Panc1 (cell line): Measurements from ENCODE around the gene JPH2. TPM values are rescaled to one million over a fixed set of nuclear protein-coding genes. Genes with fewer than 3 reads are reported as not detected.

Experiments
- ATAC-seq: fragments of 200-7000 bp; cut with Tn5 transposase; 2 replicates; pipeline ENCODE4 v1.9.1; 2020; ENCODE audit warnings: mild to moderate bottlenecking, moderate library complexity
- BruUV-seq: library from RNA; stranded (reverse); fragments of 400-500 nt; replicated peaks from 2 replicates; lab custom pipeline; 2021; lab: Mats Ljungman, UMichigan
- CTCF ChIA-PET: fragments of 300-600 bp; sonication (Branson Sonifier 250); formaldehyde crosslinking; loops from one replicate; lab custom pipeline; 2022; ENCODE audit warnings: antibody characterized with exemption; lab: Charles Lee
- POLR2A ChIA-PET: fragments of 300-600 bp; sonication (Branson Sonifier 250); formaldehyde crosslinking; loops from one replicate; lab custom pipeline; 2022; ENCODE audit warnings: antibody characterized with exemption; lab: Charles Lee
- DNase-seq: peaks from one replicate; pipeline ENCODE4 v3.0.0-alpha.2; 2010; ENCODE audit warnings: low read depth, low spot score
- H3K27ac ChIP-seq: 2 replicates; pipeline ENCODE4 v1.5.1; 2011; ENCODE audit warnings: mild to moderate bottlenecking, low read length, inconsistent platforms
- H3K27me3 ChIP-seq: fragments of 200-500 bp; sonication (Bioruptor generic); 2 replicates; pipeline ENCODE4 v1.6.0; 2014; ENCODE audit warnings: low read length, inconsistent platforms; ENCODE audit not compliant: control insufficient read depth, insufficient read depth
- H3K36me3 ChIP-seq: fragments of 200-500 bp; sonication (Bioruptor generic); 2 replicates; pipeline ENCODE4 v1.5.1; 2014; ENCODE audit warnings: inconsistent platforms, mild to moderate bottlenecking, low read length, moderate library complexity; ENCODE audit not compliant: control insufficient read depth, insufficient read depth
- H3K4me1 ChIP-seq: 2 replicates; pipeline ENCODE4 v1.5.1; 2011; ENCODE audit warnings: inconsistent platforms, mild to moderate bottlenecking, low read length, moderate library complexity; ENCODE audit not compliant: control insufficient read depth, insufficient read depth
- H3K4me3 ChIP-seq, 2 experiments: 2 replicates each; pipeline ENCODE4 v1.5.1; 2011 to 2012; ENCODE audit warnings: low read depth in 2 of 2, low read length in 2 of 2, mild to moderate bottlenecking in 2 of 2, inconsistent platforms in 1 of 2, moderate library complexity in 1 of 2
- H3K9me3 ChIP-seq: fragments of 200-500 bp; sonication (Bioruptor generic); 2 replicates; pipeline ENCODE4 v1.5.1; 2014; ENCODE audit warnings: low read depth, mild to moderate bottlenecking, inconsistent platforms, low read length, moderate library complexity; ENCODE audit not compliant: control insufficient read depth, insufficient read depth
- POLR2AphosphoS5 ChIP-seq: IDR thresholded peaks from 2 replicates; pipeline ENCODE4 v1.6.1; 2012; ENCODE audit warnings: mild to moderate bottlenecking, low read depth, low read length, moderate library complexity
- SIN3A ChIP-seq: IDR thresholded peaks from 2 replicates; pipeline ENCODE4 v1.6.1; 2012; ENCODE audit warnings: low read depth, mild to moderate bottlenecking, low read length, moderate library complexity, borderline replicate concordance; ENCODE audit not compliant: insufficient read depth
- TCF7L2 ChIP-seq: IDR thresholded peaks from 2 replicates; pipeline ENCODE4 v1.6.1; 2011; ENCODE audit warnings: mild to moderate bottlenecking, low read depth, low read length, inconsistent platforms
- in situ Hi-C: cut with HindIII; loops from 2 replicates; pipeline ENCODE4 v1.10.0; 2016; ENCODE audit warnings: low sequenced_read_pairs, low pct_unique_long_range_greater_than_20kb
- intact Hi-C: fragments of 100-400 bp; cut with micrococcal nuclease; formaldehyde crosslinking; loops from one replicate; pipeline ENCODE4 v1.10.0; 2022; ENCODE audit not compliant: unreplicated experiment
- total RNA-seq: library from RNA; stranded (reverse); gene quantifications from one replicate; pipeline ENCODE4 v1.2.1, GENCODE V29; 2021; ENCODE audit not compliant: unreplicated experiment
- TF ChIP-seq, protein P1 (sequence below), 2 experiments: IDR thresholded peaks; 2 replicates each; pipeline ENCODE4 v1.6.1; 2011 to 2012; ENCODE audit warnings: low read depth in 2 of 2, control low read depth in 1 of 2, low read length in 1 of 2, mild to moderate bottlenecking in 1 of 2, moderate library complexity in 1 of 2; ENCODE audit not compliant: insufficient read depth in 1 of 2
- TF ChIP-seq, protein P2 (sequence below): fragments of 450-650 bp; IDR thresholded peaks from 2 replicates; pipeline ENCODE4 v1.5.1; 2017; ENCODE audit warnings: mild to moderate bottlenecking

Gene JPH2
- total RNA-seq, 1 experiment from 2014 or later: 0.49 TPM

DNA sequence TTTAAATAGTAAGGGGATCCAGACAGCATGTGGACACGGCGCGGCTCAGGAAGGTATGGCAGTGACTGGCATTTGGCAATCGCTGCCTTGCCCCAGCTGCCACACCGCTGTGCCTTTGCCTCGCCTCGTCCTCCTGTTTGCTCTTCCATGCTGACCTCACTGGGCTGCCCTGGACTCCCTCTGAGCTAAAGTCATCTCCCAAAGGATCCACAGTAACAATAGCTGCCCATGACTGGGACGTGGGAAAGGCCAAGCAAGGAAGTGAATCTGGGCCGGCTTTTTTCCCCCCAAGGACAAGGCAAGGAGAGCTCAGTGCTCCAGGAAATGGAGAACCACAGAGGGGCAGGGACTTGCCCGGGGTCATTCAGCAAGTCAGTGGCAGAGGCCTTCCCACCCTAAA lies 48.1 kb downstream of the JPH2 start:
- in situ Hi-C loops: no loop called here
- no peak for DNase-seq
- H3K36me3 ChIP-seq: no peaks in the 10 kb centered on the region
- H3K27me3 ChIP-seq: no peaks in the 10 kb centered on the region; the same call in 1 of the 2 replicates
- CTCF ChIA-PET: no interaction called here
- no peak for TF ChIP-seq TCF7L2
- TF ChIP-seq, protein P1, sequence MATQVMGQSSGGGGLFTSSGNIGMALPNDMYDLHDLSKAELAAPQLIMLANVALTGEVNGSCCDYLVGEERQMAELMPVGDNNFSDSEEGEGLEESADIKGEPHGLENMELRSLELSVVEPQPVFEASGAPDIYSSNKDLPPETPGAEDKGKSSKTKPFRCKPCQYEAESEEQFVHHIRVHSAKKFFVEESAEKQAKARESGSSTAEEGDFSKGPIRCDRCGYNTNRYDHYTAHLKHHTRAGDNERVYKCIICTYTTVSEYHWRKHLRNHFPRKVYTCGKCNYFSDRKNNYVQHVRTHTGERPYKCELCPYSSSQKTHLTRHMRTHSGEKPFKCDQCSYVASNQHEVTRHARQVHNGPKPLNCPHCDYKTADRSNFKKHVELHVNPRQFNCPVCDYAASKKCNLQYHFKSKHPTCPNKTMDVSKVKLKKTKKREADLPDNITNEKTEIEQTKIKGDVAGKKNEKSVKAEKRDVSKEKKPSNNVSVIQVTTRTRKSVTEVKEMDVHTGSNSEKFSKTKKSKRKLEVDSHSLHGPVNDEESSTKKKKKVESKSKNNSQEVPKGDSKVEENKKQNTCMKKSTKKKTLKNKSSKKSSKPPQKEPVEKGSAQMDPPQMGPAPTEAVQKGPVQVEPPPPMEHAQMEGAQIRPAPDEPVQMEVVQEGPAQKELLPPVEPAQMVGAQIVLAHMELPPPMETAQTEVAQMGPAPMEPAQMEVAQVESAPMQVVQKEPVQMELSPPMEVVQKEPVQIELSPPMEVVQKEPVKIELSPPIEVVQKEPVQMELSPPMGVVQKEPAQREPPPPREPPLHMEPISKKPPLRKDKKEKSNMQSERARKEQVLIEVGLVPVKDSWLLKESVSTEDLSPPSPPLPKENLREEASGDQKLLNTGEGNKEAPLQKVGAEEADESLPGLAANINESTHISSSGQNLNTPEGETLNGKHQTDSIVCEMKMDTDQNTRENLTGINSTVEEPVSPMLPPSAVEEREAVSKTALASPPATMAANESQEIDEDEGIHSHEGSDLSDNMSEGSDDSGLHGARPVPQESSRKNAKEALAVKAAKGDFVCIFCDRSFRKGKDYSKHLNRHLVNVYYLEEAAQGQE (IDR thresholded peaks at IDR 0.05; ENCODE audit: insufficient read depth in 1 of 2, low read depth in 2 of 2, low read length in 1 of 2): no peak
- TF ChIP-seq POLR2AphosphoS5: no peak
- no peak for TF ChIP-seq SIN3A
- TF ChIP-seq, protein P2, sequence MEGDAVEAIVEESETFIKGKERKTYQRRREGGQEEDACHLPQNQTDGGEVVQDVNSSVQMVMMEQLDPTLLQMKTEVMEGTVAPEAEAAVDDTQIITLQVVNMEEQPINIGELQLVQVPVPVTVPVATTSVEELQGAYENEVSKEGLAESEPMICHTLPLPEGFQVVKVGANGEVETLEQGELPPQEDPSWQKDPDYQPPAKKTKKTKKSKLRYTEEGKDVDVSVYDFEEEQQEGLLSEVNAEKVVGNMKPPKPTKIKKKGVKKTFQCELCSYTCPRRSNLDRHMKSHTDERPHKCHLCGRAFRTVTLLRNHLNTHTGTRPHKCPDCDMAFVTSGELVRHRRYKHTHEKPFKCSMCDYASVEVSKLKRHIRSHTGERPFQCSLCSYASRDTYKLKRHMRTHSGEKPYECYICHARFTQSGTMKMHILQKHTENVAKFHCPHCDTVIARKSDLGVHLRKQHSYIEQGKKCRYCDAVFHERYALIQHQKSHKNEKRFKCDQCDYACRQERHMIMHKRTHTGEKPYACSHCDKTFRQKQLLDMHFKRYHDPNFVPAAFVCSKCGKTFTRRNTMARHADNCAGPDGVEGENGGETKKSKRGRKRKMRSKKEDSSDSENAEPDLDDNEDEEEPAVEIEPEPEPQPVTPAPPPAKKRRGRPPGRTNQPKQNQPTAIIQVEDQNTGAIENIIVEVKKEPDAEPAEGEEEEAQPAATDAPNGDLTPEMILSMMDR: no peak
- no peaks in the 10 kb centered on the region for H3K9me3 ChIP-seq
- intact Hi-C loops: no loop called here
- no peaks in the 10 kb centered on the region for H3K4me1 ChIP-seq
- BruUV-seq: no TSS peak
- H3K4me3 ChIP-seq: no peak overlapping the region
- no peak for ATAC-seq
- H3K27ac ChIP-seq: no peak overlapping the region
- POLR2A ChIA-PET: no interaction called here

DNA sequence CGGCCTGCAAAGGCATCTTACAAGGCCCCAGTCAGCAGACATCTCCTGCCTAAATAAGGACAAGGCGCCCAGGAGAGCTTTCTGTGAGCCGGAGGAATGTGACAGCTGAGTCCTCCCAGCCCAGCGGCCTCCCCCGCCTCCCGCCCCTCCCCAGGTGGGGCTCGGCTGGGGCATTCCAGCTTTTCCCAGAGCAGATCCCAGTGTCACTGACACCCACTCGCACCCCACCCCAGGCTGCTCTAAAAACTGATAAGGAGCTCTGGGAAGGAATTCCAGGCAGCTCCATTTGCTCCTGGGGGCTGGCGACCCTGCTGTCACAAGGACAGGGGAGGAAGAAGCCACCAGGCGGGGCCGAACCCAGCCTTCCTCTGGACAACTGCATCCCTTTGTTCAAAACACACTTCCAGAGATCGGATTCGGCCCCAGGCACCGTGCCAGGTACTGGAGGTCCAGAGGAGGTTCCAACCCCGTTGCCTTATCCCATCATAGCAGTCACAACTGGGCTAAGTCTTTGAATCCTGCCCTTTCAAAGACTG lies 49.7 kb downstream of the JPH2 start:
- no TSS peak for BruUV-seq
- DNase-seq (no peak), ATAC-seq (no peak)
- intact Hi-C loops (no loop called here), in situ Hi-C loops (no loop called here)
- Histone ChIP-seq H3K27ac (no peak overlapping the region), H3K4me1 (no peaks in the 10 kb centered on the region), H3K9me3 (no peaks in the 10 kb centered on the region), H3K36me3 (no peaks in the 10 kb centered on the region), H3K27me3 (no peaks in the 10 kb centered on the region; the same call in 1 of the 2 replicates), H3K4me3 (no peak overlapping the region)
- POLR2A ChIA-PET: no interaction called here
- CTCF ChIA-PET: no interaction called here
- TF ChIP-seq, protein P2: no peak
- TF ChIP-seq POLR2AphosphoS5: no peak
- TF ChIP-seq SIN3A: no peak
- TF ChIP-seq, protein P1 (IDR thresholded peaks at IDR 0.05; ENCODE audit: insufficient read depth in 1 of 2, low read depth in 2 of 2, low read length in 1 of 2): no peak
- no peak for TF ChIP-seq TCF7L2
